ENCODE results near the gene FAM98A. TPM values are rescaled to one million over a fixed set of nuclear protein-coding genes. Genes with fewer than 3 reads are reported as not detected.

The FAM98A gene
- total and polyA plus RNA-seq, 4 donors = 6.8 to 58.1 (median 33.7) TPM

GRCh38 chr2:33645861-33646260 is 46.8 kb upstream of the FAM98A start:
- DNase-seq (ENCODE audit: low spot score) = no peak
- Histone ChIP-seq H3K9ac (ENCODE audit: low read depth in 1 of 2, low read length in 2 of 2) (no peak overlapping the region), H3K4me3 (ENCODE audit: low read depth in 1 of 3, low read length in 3 of 3) (no peak overlapping the region), H3K27ac (ENCODE audit: low read depth in 1 of 2, low read length in 2 of 2) (no peak overlapping the region), H3K36me3 (ENCODE audit: control insufficient read depth in 4 of 4, insufficient read depth in 3 of 4, low read depth in 1 of 4, low read length in 3 of 4) (no peaks in the 10 kb centered on the region), H3K27me3 (ENCODE audit: control insufficient read depth in 4 of 4, insufficient read depth in 4 of 4, low read length in 3 of 4) (peaks cover 0 to 2% (median 0%) of the 10 kb centered on the region in 4 donors), H3K9me3 (ENCODE audit: control insufficient read depth in 4 of 4, low read length in 3 of 4) (peaks cover 0 to 6% (median 1%) of the 10 kb centered on the region in 4 donors), H3K4me1 (ENCODE audit: control insufficient read depth in 4 of 4, insufficient read depth in 4 of 4, low read length in 3 of 4) (no peaks in the 10 kb centered on the region)
- whole genome bisulfite sequencing = 58% methylated on average over 1 of the region's 1 CpG
- no peak for TF ChIP-seq FOXA2 (IDR thresholded peaks at IDR 0.05)
- TF ChIP-seq EGR1 (IDR thresholded peaks at IDR 0.05; ENCODE audit: low read depth in 2 of 2) = no peak
- TF ChIP-seq HNF4A (conservative IDR thresholded peaks at IDR 0.05) = no peak
- no peak for TF ChIP-seq REST (IDR thresholded peaks at IDR 0.05)
- TF ChIP-seq TAF1 (conservative IDR thresholded peaks at IDR 0.05) = no peak
- TF ChIP-seq GABPA (IDR thresholded peaks at IDR 0.05 in 1 of 2, conservative IDR thresholded peaks at IDR 0.05 in 1 of 2) = no peak
- no peak for TF ChIP-seq JUND (IDR thresholded peaks at IDR 0.05)
- no peak for TF ChIP-seq ATF3 (IDR thresholded peaks at IDR 0.05)
- no peak for TF ChIP-seq YY1 (IDR thresholded peaks at IDR 0.05)

GRCh38 chr2:33644215-33644614 is 45.1 kb upstream of the FAM98A start:
- Histone ChIP-seq H3K9me3 (ENCODE audit: control insufficient read depth in 4 of 4, low read length in 3 of 4) (peaks cover 0 to 6% (median 1%) of the 10 kb centered on the region in 4 donors), H3K9ac (ENCODE audit: low read depth in 1 of 2, low read length in 2 of 2) (no peak overlapping the region), H3K27ac (ENCODE audit: low read depth in 1 of 2, low read length in 2 of 2) (no peak overlapping the region), H3K36me3 (ENCODE audit: control insufficient read depth in 4 of 4, insufficient read depth in 3 of 4, low read depth in 1 of 4, low read length in 3 of 4) (no peaks in the 10 kb centered on the region), H3K4me1 (ENCODE audit: control insufficient read depth in 4 of 4, insufficient read depth in 4 of 4, low read length in 3 of 4) (no peaks in the 10 kb centered on the region), H3K27me3 (ENCODE audit: control insufficient read depth in 4 of 4, insufficient read depth in 4 of 4, low read length in 3 of 4) (no peaks in the 10 kb centered on the region), H3K4me3 (ENCODE audit: low read depth in 1 of 3, low read length in 3 of 3) (no peak overlapping the region)
- TF ChIP-seq ATF3 (IDR thresholded peaks at IDR 0.05) (no peak), GABPA (IDR thresholded peaks at IDR 0.05 in 1 of 2, conservative IDR thresholded peaks at IDR 0.05 in 1 of 2) (no peak), CTCF (IDR thresholded peaks at IDR 0.05; ENCODE audit: low read depth, low read length, missing input control) (no peak), RXRA (IDR thresholded peaks at IDR 0.05) (no peak), YY1 (IDR thresholded peaks at IDR 0.05) (no peak), EGR1 (IDR thresholded peaks at IDR 0.05; ENCODE audit: low read depth in 2 of 2) (no peak), JUND (IDR thresholded peaks at IDR 0.05) (no peak), HNF4G (IDR thresholded peaks at IDR 0.05) (no peak), HNF4A (conservative IDR thresholded peaks at IDR 0.05) (no peak), FOXA1 (IDR thresholded peaks at IDR 0.05) (no peak), TAF1 (conservative IDR thresholded peaks at IDR 0.05) (no peak), RAD21 (IDR thresholded peaks at IDR 0.05) (no peak), MAX (IDR thresholded peaks at IDR 0.05) (no peak), SP1 (IDR thresholded peaks at IDR 0.05) (no peak), REST (IDR thresholded peaks at IDR 0.05) (no peak), ZBTB33 (IDR thresholded peaks at IDR 0.05) (no peak), FOXA2 (IDR thresholded peaks at IDR 0.05) (no peak), NR2F2 (IDR thresholded peaks at IDR 0.05) (no peak)
- WGBS = 91% methylated on average over 2 of the region's 2 CpGs
- DNase-seq (ENCODE audit: low spot score) = no peak

Data from liver (tissue), 9 donors.